ENCODE results near the gene COX17.
"Not testable (repeated sequence)": the region's sequence is repeated elsewhere in the genome, so short reads cannot be mapped to it uniquely, and the experiment has no call there.

The COX17 gene

GRCh38 chr3:119676771-119677640 is at the start of gene COX17:
Gene COX17, minus strand, starts transcription at chr3:119677406. Its CDS starts 96 bp downstream, at chr3:119677310.
- DNase-seq (ENCODE audit: low read depth, low spot score), result peak; percentile 97

GRCh38 chr3:119726909-119727308 is 49.7 kb upstream of the COX17 start:
- no peak for DNase-seq (ENCODE audit: low read depth, low spot score)

- DNase-seq (ENCODE audit: low read depth, low spot score), result no peak
Measured at GRCh38 chr3:119723022-119723421, 45.8 kb upstream of the COX17 start.

- DNase-seq (ENCODE audit: low read depth, low spot score), result no peak
Measured at GRCh38 chr3:119717520-119717919, 40.3 kb upstream of the COX17 start.

- DNase-seq (ENCODE audit: low read depth, low spot score), result no peak
Measured at GRCh38 chr3:119716998-119717397, 39.8 kb upstream of the COX17 start.

GRCh38 chr3:119715105-119715504 is 37.9 kb upstream of the COX17 start:
- DNase-seq (ENCODE audit: low read depth, low spot score), result no peak

GRCh38 chr3:119703820-119704531 is 26.8 kb upstream of the COX17 start:
- no peak for DNase-seq (ENCODE audit: low read depth, low spot score)

- DNase-seq (ENCODE audit: low read depth, low spot score), result peak; percentile 96
Measured at GRCh38 chr3:119702530-119703527, 25.6 kb upstream of the COX17 start, which contains the start of gene CFAP91. Gene CFAP91, plus strand, starts transcription at chr3:119703022. Its CDS starts 77 bp downstream, at chr3:119703099.

- no peak for DNase-seq (ENCODE audit: low read depth, low spot score)
Measured at GRCh38 chr3:119700920-119701734, 23.9 kb upstream of the COX17 start.

- DNase-seq (ENCODE audit: low read depth, low spot score), result peak; percentile 22
Measured at GRCh38 chr3:119700269-119700919, 23.2 kb upstream of the COX17 start.

- DNase-seq (ENCODE audit: low read depth, low spot score), result no peak
Measured at GRCh38 chr3:119697394-119697793, 20.2 kb upstream of the COX17 start.

- no peak for DNase-seq (ENCODE audit: low read depth, low spot score)
Measured at GRCh38 chr3:119695480-119695879, 18.3 kb upstream of the COX17 start.

GRCh38 chr3:119690043-119690656 is 12.9 kb upstream of the COX17 start:
- peak; percentile 41 for DNase-seq (ENCODE audit: low read depth, low spot score)

GRCh38 chr3:119683421-119683820 is 6.2 kb upstream of the COX17 start:
- no peak for DNase-seq (ENCODE audit: low read depth, low spot score)

GRCh38 chr3:119681279-119681678 is 4.1 kb upstream of the COX17 start:
- peak; percentile 60 for DNase-seq (ENCODE audit: low read depth, low spot score)

GRCh38 chr3:119679874-119680273 is 2.7 kb upstream of the COX17 start:
- DNase-seq (ENCODE audit: low read depth, low spot score), result no peak

- DNase-seq (ENCODE audit: low read depth, low spot score), result not testable (repeated sequence)
Measured at GRCh38 chr3:119678209-119678608, 1.0 kb upstream of the COX17 start.

- no peak for DNase-seq (ENCODE audit: low read depth, low spot score)
Measured at GRCh38 chr3:119677641-119677934, 382 bp upstream of the COX17 start.

- DNase-seq (ENCODE audit: low read depth, low spot score), result no peak
Measured at GRCh38 chr3:119676020-119676419, 1.2 kb downstream of the COX17 start.

Data from astrocyte of the hippocampus (primary cell).